T-helper 22 cell (primary cell): ENCODE data around the gene CHIT1.

Source experiments
- DNase-seq: peaks from one replicate; pipeline ENCODE4 v3.0.0-alpha.2; 2020; ENCODE audit warnings: low read depth

Gene CHIT1

DNA sequence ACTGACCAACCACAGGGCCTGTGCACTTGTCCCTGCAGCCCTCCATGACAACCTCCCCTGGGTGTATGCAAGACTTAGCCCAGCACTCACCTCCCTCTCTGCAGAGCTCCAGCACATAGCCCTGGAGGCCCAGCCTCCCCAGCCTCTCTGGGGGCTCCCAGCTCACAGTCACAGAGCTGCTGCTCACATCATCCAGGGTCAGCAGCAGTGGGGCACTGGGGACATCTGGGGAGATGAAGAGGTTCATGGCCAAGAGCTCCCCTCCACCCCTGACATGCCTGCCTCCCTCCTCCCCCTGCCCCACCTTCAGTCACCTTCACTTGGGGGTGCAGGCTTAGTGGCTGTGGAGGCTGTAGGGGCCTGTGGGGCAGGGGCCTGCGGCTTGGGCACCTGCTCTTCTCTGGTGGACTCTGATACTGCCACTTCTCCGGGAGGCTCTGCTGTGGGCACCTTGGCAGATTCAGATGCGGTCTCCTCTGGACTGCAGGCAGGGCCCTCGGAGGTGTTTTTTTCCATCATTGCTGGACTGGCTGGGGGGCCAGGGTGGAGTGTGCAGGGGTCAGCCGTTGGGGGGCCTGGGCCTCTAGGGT lies 54.1 kb downstream of the CHIT1 start, which contains the start of gene MYBPH:
MYBPH (minus strand) TSS at position 590 of the 590 bp plus-strand sequence; CDS start at position 519, 71 bp downstream.
- DNase-seq, result no peak

- DNase-seq, result no peak
These were observed 55.0 kb downstream of the CHIT1 start for GRCh38 chr1:203174324-203174985.

DNA sequence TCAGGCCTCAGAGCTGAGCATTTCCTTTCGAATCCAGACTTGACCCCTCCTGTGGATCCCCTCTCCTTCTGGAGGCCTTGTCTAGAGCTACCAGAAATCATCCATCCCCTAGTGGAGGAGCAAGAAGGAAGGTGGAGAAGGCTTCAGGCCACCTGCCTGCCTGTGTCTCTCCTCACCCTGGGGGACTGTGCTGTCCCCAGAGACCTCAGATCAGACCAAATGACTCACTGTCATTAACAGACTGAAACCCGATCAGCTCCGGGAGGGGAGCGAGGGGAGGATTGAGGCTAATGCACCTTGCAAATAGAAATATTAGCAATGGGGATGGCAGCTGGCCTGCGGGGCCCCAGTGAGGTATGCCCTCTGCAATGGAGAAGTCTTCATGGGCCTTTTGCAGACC lies 55.9 kb downstream of the CHIT1 start:
- no peak for DNase-seq

GRCh38 chr1:203173011-203173555 lies 56.4 kb downstream of the CHIT1 start:
- DNase-seq, result no peak

GRCh38 chr1:203172184-203173010 lies 57.1 kb downstream of the CHIT1 start:
- DNase-seq, result no peak

- DNase-seq, result no peak
These were observed 57.9 kb downstream of the CHIT1 start for GRCh38 chr1:203171341-203172183.

GRCh38 chr1:203170625-203171330 lies 58.7 kb downstream of the CHIT1 start:
- no peak for DNase-seq

DNA sequence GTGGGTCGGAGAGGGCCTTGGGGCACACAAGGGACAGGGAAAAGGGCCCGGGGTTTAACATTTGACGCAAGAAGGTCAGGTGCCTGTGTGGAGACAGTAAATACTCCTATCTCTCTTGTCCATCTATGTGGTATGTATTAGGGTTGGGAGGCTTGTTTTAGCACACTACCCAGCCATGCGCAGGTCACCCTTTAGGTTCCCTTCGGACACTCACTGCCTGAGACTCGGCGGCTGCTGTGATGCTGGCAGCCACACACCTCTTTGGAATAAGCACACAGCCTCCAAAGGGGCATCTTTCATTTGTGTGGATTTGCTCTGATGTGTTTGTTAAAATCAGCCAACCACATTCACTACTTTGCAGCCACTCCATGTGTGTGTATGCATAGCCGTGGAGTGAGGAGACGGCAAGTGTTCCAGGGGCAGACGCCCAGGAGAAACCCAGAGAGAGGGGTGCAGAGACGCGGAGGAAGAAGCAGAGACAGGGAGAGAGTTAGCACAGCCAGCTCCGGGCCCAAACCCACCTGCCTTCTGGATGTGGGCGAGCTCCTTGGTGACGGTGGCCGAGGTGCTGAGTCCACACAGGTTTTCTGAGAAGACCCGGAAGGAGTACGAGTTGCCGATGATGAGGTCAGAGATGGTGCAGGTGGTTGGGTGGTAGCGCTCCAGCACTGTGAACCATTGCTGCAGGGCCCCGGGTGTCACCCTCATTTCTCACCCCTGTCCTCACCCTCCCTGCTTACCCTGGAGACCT lies 59.5 kb downstream of the CHIT1 start:
- no peak for DNase-seq

DNA sequence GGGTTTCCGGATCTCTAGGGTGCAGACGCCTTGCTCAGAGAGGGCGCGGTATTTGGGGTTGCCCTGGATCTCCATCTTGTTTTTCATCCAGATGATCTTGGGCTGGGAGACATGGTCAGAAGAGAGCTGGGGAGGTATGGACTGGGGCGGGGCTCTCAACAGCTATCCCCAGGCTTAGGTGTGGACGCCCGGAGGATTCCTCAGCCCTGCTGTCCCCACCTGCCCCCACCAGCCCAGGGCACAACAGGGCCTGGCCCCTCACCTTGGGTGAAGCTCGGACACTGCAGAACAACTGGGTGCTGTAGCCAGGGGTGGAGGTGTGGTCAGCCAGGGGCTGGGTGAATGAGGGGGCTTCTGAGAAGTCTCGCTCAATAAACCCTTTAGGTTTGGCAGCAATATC lies 60.5 kb downstream of the CHIT1 start:
- no peak for DNase-seq

GRCh38 chr1:203168256-203168786 lies 61.2 kb downstream of the CHIT1 start:
- no peak for DNase-seq

DNA sequence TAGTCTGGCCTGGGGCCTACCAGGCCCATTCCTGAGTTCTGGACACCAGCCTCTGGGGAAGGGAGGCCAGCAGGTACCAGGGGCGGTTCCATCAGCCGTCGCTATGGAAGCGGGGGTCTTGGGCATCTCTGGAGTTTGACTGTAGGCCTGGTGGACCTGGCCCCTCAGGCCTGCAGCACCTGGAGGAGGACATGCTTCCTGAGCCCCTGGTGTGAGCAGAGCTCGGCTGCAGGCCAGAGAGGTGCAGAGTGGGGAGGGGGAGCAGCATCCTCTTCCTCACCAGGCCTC lies 61.6 kb downstream of the CHIT1 start:
- DNase-seq, result no peak

- DNase-seq, result no peak
These were observed 62.2 kb downstream of the CHIT1 start for GRCh38 chr1:203167026-203167912.

DNA sequence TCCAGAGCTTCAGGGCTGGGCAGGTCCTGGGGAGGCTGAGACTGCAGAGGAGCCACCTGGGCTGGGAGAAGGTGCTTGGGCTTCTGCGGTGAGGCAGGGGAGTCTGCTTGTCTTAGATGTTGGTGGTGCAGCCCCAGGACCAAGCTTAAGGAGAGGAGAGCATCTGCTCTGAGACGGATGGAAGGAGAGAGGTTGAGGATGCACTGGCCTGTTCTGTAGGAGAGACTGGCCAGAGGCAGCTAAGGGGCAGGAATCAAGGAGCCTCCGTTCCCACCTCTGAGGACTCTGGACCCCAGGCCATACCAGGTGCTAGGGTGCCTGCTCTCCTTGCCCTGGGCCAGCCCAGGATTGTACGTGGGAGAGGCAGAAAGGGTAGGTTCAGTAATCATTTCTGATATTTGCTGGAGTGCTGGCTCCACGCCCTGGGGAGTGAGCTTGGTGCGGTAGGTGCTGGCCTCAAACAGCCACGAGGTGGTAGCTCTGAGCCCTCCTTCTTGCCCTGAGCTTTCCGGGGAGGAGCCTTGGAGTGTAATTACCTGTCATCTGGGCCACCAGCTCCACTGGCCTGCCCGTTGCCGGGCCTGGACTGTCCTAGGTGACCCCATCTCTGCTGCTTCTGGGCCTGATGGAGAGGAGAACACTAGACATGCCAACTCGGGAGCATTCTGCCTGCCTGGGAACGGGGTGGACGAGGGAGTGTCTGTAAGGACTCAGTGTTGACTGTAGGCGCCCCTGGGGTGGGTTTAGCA lies 63.1 kb downstream of the CHIT1 start:
- no peak for DNase-seq
